ENCODE measurements around the gene ZNF367.

The ZNF367 gene

DNA sequence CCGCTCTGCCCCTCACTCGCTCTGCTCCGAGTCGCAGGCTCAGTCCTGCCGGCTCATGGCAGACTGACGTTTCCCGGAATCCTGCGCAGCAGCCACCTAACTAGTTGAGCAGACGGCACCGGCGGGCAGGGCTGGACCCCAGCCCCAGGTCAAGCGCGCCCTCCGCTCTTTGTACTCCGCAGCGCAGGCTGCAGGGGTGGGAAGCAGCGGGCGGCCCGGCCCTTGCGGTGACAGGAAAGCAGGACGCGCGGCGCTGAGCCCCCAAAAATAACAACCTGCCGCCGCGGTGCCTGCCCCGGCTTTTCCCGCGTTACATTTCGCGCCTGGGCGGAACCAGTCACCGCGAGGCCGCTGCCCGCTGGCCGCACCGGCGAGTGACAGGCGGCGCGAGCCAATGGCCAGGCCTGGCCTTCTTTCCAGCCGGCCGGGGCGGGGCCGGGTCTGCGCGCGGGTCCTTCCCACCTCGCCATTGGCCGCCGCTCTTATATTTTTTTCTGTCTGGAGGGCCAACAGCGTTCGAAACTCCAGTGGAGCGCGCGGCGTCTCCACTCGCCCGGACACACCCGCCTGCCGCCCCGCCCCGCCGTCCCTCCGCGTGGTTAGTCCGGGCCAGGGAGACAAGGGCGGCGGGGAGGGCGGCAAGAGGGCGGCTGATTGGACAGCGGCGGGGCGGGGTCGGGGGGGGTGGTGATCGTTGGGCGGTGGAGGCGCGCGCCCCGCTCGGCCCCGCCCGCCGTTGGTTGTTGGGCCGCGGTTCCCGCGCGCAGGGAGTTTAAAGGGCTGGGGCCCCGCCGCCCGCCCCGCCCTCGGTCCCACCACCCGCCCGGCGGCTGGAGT lies at the start of gene ZNF367:
Gene ZNF367, minus strand, starts transcription at position 288 of the 837 bp plus-strand sequence. CDS start 338 bp downstream, outside the sequence.
- DNase-seq: peak; percentile 96

DNA sequence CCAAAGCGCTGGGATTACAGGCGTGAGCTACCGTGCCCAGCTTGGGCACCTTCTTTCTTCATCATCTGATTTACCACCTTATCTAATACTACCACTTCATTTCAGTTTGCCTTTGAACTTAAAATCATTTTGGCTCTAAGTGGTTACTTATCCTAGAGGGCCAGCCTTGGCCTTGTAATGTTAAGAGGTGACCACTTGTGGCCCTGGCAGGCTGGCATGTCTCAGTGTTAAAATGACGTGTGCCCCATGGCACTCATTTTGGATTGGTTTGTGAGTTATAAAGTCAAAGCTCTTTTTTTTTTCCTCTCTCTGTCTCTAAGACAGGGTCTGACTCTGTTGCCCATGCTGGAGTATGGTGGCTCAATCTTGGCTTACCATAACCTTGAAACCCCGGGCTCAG lies 49.6 kb upstream of the ZNF367 start:
- no peak for DNase-seq

DNA sequence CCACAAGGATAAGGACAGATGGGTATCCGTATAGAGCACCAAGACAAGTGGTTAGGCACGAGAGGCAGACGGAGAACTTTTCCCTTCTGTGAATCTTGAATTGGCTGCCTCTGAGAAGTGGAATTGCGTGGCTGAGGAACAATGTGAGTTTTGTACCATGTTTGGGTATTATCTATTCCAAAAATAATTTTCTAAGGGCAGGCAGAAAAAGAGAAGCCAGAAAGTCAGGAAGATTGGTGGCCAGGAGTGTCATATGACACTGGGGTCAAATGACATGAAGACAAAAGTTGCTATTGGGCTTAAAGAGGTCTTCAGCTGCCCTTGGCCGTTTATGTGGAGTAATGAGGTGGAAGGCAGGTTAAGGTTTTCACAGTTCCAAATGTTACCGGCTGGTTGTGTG lies 46.3 kb upstream of the ZNF367 start:
- DNase-seq: no peak

DNA sequence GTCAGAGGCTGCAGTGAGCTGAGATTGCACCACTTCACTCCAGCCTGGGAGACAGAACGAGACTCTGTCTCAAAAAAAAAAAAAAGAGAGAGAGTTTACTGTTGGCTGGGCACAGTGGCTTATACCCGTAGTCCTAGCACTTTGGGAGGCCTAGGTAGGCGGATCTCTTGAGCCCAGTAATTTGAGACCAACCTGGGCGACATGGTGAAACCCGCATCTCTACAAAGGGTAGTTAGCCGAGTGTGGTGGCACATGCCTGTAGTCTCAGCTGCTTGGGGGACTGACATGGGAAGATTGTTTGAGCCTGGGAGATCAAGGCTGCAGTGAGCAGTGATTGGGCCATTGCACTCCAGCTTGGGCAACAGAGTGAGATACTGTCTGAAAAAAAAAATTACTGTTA lies 44.4 kb upstream of the ZNF367 start:
- DNase-seq: no peak

DNA sequence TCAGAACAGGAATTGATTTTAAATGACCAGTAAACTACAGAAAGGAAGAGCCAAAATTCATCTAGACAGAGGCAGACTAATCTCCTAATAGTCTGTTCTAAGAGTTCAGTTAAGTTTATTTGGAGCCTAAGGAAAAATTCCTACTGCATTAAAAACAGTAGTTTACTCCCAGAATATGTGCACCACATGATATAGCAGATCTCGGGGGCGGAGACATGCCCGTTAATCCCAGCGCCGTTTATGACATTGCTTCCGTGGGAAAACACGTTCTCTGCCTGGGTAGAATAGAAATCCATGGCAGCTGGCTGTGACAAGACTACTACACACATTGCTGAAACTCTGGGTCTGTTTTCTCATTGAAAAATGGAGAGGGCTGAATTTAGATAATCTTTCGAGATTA lies 43.2 kb upstream of the ZNF367 start:
- DNase-seq: no peak

DNA sequence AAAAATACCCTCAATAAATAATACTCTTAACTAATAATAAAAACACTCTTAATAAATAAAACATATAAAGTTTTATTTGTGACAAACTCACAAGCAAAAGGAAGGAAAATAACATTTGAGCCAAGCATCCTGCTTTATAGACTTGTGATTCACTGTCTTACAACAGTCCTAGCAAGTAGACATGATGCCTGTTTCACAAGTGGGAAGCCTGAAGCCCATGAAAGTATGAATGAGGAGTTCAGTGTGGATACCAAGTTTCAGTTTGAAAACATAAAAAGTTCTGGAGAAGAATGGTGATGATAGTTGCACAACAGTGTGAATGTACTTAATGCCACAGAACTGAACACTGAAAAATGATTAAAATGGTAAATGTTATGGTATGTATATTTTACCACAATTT lies 42.7 kb upstream of the ZNF367 start:
- DNase-seq: no peak

DNA sequence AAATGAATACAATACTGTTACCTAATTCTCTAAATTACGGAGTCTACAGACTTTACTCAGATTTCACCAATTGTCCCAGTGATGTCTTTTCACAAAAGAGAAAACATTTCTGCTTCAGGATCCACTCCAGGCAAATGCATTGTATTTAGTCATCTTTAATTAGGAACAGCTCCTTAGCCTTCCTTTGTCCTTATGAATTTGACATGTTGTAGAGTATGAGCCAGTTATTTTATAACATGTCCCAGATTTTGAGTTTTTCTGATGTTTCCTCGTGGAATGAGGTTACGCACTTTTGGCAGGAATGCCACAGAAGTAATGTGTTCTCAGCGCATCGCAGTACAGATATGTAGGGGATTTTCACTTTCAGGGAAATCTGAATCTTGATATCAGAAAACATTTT lies 42.3 kb upstream of the ZNF367 start:
- DNase-seq: no peak

DNA sequence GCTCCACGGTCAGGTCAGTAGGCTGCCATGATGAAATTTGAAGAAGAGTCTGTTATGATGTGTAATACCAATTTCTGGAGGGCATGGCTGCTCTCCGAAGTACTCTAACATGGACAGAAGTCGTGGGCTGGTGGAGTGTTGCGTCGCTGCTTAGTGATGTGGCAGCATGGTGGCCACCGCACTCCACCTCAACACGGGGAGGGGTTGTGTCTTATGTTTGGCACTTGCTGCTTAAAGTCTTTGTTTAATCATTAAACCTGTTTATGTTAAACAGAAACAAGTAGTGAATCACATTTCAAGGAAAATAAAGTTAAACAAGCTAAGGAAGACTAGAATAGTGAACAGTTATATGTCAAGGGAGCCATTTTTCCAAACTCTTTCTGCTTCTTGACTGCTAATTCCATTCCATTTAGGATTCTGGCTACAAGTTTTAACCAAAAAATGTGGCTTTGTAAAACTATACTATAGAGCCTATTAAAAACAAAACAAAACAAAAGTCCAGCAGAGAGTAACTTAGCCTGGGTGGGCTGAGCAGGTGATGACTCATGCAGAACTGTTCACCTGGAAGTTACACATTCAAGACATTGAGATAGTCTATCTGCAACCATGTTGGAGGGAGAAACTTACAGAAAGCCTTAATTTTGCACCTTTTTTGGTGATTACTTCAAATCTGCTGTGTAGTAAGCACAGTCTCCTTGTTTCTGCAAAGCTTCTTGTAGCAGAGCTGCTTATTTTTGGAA lies 41.3 kb upstream of the ZNF367 start:
- no peak for DNase-seq

DNA sequence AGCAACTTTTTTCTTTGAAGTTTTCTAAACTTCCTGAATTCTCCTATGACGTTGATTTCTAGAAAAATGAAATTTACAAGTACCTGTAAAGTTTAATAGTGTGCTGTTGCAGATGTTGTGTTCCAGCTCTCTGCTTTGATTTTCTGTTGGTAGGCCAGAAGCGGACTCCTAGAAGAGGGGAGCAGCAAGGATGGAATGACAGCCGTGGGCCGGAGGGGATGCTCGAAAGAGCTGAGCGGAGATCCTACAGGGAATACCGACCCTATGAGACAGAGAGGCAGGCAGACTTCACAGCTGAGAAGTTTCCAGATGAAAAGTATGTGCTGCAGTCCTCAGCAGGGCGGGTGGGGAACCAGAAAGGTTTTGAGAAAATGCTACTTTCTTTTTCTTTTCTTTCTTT lies 40.1 kb upstream of the ZNF367 start:
- no peak for DNase-seq

DNA sequence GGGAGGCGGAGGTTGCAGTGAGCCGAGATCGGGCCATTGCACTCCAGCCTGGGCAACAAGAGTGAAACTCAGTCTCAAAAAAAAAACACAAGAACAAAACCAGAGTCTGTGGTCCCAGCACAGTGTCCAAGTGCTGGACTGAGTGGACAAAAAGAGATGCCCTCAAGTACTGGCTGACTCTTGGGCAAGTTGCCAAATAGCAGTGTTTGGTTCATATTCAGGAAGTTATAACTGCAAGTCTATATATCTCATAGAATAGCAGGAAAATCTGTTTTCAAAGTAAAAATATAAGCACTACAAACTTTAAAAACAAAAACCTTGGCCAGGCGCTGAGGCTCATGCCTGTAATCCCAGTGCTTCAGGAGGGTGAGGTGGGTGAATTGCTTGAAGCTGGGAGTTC lies 39.1 kb upstream of the ZNF367 start:
- DNase-seq: no peak

DNA sequence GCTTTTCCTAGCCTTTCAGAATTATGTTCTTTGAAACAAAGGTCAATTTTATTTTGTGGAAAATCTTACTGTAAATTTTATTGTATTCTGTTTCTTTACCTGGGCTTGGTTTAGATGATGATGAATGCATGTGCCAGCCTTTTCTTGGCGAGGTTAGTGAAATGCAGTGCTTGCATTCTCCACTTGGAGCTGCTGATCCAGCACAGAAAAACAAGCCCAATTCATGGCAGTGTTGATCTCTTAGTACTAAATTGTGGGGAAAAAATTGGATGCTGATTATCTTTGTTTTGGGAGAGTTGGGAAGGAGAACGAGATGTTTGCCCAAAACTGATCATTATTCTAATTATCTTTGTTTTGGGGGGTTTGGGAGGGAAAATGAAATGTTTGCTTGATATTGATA lies 35.5 kb upstream of the ZNF367 start:
- no peak for DNase-seq

DNA sequence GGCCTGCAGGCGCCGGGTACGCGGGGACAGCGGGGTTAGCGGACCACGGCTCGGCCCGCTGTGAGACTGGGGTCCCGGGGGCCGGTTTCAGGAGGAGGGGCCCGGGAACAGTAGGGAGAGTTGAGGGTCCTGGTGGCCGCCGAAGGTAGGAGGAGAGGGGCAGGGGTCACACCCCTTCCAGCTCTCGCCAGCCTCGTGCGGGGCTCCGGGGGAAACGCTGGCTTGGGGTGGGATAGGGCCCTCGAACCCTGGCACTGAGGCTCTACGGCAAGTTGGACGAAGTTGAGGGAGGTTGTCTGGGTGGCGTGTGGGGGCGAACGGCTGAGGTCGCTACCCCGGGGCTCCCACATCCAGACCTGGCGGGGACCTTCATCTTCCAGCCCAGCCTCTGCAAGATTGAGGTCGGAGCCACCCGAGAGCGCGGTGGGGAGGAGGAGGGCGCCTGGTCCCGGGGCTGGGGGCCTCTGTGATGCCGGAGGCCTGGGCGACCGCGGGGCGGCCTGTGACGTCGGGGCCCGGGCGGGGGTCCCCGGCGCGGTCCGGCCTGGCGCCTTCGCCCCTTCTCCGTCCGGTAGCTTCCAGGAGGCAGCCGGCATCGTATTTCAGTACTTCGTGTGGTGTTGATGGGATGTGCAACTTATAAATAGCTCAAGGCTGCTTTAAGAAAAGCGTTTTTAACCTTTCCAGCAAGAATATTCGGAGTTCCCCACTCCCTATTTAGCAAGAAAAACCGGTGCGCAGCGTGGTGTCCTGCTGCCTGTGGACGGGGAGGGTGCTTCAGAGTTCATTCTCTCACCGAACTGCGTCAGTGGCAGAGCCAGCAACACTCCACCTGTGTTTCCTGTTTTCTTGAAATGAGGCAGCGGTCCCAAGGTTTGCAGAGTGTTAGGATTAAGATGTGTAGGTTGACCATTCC lies 32.7 kb upstream of the ZNF367 start:
- DNase-seq: peak; percentile 46

DNA sequence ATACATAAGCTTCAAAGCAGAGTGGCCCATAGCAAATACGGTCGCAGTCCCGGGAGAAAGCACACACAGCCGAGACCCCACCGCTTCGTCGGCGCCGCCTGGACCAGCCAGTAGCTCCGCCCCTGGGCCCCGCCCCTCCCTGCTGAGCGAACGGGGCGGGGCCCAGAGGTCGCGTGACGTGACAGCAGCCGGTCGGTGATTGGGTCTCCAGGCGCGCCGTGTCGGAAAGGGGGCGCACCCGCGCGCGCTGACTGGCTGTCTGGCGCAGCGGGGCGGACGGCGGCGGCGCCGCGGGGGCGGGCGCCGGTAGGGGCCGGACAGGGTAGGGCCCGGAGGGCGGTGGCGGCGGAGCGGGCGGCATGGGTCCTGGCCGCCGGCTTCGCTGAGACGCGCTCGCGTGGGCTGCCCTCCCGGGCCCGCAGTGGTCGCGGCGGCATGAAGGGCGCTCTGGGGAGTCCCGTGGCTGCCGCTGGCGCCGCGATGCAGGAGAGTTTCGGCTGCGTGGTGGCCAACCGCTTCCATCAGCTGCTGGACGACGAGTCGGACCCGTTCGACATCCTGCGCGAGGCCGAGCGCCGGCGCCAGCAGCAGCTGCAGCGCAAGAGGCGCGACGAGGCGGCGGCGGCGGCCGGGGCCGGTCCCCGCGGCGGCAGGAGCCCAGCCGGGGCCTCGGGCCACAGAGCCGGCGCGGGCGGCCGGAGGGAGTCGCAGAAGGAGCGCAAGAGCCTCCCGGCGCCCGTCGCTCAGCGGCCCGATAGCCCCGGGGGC lies 31.9 kb upstream of the ZNF367 start, which contains the start of gene HABP4:
Gene HABP4, plus strand, starts transcription at position 325 of the 768 bp plus-strand sequence. Its CDS starts 111 bp downstream, at position 436.
- DNase-seq: peak; percentile 92

DNA sequence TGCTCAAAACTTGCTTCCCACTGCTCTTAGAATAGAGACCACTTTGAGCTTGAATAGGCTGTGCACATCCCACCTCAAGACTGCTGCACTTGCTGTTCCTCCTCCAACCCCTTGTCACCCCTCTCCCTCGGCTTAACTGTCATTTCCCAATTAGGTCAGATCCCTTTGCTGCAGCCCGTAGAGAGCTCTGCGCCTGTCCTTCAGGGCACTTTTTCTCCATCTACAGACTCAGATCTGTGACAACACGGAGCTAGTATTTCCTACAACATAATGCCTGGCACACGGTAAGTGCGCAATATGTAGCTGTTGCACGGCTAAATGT lies 31.3 kb upstream of the ZNF367 start:
- no peak for DNase-seq

DNA sequence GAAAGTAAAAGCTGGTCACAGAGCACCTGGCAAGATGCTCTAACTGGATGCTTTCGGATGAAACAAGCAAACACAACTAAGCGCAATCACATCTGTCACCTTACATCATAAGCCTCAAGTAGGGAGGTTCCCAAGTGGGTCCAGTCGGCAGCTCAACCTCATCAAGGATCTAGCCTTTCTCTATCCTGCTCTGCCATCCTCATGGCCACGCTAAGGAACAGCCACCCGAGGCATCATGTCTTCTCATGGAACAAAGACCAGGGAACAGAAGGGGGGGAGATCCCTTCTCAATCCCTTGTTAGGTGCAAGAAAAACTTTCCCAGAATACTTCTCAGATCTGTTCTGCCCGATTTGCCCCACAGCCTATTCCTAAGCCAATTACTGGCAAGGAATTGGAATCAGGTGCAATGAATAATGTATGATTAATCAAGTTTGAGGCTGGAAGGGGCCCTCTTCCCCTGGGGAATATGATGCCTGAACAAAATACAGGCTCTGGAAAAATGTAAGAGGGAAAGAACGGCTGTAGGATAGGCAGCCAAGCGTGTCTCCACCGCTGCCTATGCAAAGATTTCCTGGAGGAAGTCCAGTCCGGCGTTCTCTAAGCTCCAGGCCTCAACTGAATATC lies 30.5 kb upstream of the ZNF367 start:
- DNase-seq: no peak

DNA sequence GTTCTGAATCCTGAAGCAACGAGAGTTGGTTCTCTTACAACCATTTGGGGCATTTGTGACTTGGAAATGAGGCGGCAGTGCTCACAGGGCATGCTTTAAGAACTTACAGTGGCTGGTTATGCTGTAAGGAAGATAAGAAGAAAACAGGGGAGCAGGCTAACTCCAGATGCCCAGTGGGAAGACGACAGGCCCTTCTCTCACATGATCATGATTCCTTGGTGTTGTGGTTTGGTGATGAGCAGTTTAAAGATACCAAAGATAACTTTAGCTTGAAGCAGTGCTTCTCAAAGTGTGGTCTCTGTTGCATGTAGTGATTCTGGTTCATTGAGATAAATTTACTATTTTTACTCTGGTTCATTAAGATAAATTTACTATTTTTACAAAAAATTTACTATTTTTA lies 29.2 kb upstream of the ZNF367 start:
- DNase-seq: no peak

DNA sequence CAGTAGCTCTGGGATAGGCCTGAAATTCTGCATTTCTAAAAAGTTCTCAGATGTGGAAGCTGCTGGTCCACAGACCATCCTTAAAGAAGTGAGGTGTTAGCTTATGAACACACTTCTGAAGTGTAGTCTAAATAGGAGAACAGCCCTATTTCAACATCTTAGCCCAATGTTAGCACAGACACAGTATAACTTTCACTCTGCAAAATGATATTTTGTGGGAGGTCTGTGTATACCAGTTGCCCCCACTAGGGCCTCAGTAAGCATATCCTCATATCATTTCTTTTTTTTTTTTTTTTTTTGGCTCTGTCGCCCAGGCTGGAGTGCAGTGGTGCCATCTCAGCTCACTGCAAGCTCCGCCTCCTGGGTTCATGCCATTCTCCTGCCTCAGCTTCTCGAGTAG lies 24.3 kb upstream of the ZNF367 start:
- no peak for DNase-seq

DNA sequence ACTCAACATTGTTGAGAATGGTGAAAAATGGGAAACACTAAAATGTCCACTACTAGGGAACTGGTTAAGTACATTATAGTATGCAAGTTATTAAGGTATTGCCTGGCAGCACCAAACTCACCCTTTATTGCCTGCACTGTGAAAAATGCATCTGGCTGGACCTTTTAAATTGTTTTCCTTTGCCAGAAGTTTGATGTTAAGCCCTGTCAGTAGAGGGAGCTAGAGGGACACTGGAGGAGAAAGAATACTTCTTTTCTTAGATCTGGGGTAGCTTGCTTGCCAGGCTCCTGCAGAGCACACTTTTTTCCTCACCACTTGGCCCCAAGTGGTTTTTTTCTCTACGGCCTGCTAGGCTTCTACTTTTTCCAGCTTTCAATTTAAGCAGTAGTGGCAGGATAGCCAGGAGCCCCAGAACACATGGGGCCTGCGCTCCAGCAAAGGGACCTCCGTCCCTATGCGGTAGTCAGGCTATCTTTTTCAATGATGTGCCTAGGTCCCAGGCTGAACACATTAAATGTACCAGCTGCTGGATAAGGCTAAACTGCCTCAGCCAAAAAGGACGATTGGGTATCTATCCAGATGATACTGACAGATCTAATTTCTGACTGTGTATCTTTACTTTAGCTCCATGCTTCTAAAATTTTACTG lies 23.8 kb upstream of the ZNF367 start:
- DNase-seq: peak; percentile 28

DNA sequence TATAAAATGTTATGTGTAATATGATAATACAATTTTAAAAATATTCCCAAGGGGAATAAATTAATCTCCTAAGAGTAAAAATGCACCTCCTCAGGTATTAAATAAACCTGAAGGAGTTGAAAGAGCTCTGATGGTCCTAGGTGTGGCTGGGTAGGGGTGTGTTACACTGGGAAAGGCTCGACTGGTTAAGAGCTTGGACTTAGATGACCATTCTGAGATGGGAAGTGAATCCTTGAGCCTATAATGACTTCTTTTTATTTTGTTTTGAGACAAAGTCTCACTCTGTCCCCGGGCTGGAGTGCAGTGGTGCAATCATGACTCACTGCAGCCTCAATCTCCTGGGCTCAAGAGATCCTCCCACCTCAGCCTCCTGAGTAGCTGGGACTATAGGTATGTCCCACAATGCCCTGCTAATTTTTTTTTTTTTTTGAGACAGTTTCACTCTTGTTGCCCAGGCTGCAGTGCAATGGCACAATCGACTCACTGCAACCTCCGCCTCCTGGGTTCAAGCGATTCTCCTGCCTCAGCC lies 22.6 kb upstream of the ZNF367 start:
- no peak for DNase-seq

DNA sequence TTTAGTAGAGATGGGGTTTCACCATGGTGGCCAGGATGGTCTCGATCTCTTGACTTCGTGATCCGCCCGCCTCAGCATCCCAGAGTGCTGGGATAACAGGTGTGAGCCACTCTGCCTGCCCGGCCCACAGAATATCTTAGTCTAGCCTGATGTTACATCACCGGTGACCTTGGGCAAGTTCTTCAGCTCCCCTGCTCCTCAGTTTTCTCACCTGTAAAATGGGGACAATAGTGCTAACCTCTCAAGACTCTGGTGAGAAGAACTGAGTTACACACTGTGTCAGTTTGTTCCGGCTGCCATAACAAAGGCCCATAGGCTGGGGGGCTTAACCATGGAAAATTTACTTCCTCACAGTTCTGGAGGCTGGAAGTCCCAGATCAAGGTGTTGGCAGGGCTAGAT lies 19.3 kb upstream of the ZNF367 start:
- no peak for DNase-seq

DNA sequence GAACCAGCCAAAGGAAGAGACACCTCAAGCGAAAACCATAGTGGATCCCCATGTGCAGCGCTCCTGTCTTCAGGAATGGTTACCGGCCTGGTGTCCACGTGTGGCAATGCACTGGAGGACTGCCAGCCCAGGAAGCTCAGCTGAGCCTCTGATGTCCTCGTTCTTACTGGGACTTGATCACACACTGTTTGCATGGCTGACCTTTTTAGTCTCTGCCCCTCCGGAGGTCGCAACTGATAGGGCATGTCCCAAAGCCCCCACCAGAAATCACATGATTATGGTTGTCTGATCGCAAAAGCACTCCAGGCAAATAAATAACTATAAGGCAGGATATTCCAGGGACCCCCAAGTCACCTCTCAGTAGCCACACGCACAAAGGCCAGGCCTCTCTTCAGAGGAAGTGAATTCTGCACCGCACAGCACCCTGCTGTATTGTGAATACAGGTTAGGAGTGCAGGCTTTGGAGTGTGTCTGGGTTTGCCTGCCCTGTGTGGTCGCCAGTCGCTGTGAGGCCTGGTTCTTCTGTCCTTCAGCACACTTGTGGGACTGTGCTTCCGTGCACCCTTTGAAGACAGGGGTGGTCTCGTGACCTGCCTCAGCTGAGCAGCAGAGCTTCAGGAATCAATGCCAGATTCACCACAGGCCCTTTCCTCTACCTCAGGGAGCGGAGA lies 18.4 kb upstream of the ZNF367 start:
- no peak for DNase-seq
